AG04450 (cell line): ENCODE data around the gene PLCL1. TPM values are rescaled to one million over a fixed set of nuclear protein-coding genes. Genes with fewer than 3 reads are reported as not detected.

Experiments used
- CTCF ChIA-PET: fragments of 300-600, 350-600 bp; formaldehyde crosslinking; extraction: SDS; loops from one replicate; lab custom pipeline; 2022; ENCODE audit warnings: antibody characterized with exemption, inconsistent platforms; lab: Charles Lee
- POLR2A ChIA-PET: fragments of 350-600 bp; formaldehyde crosslinking; extraction: SDS; loops from one replicate; lab custom pipeline; 2021; ENCODE audit warnings: antibody characterized with exemption, inconsistent platforms; lab: Yijun Ruan, JAX
- DNase-seq: peaks from one replicate; pipeline ENCODE4 v3.0.0-alpha.2; 2011; ENCODE audit warnings: low read depth, low spot score
- H3K27ac ChIP-seq: one replicate; pipeline ENCODE4 v1.5.1; 2012; ENCODE audit warnings: low read depth, low read length, control low read depth
- H3K27me3 ChIP-seq: one replicate; pipeline ENCODE4 v1.6.0; 2012; ENCODE audit warnings: low read length; ENCODE audit not compliant: control insufficient read depth, insufficient read depth
- H3K4me3 ChIP-seq: 2 replicates; pipeline ENCODE4 v1.5.1; 2011; ENCODE audit warnings: mild to moderate bottlenecking, low read depth, low read length, control low read depth
- H3K9me3 ChIP-seq: 2 replicates; pipeline ENCODE4 v1.5.1; 2012; ENCODE audit warnings: low read length; ENCODE audit not compliant: control insufficient read depth, insufficient read depth
- polyA plus RNA-seq: library from polyadenylated mRNA; depleted of rRNA; stranded (reverse); fragments of >200 nt; gene quantifications from 2 replicates; pipeline ENCODE4 v1.2.3, GENCODE V29; 2011
- TF ChIP-seq, protein P1 (sequence below): IDR thresholded peaks from 2 replicates; pipeline ENCODE4 v1.5.1; 2011; ENCODE audit warnings: low read depth, low read length, control low read depth, inconsistent platforms

PLCL1 gene
- polyA plus RNA-seq, 1 experiment, result 0.43 TPM

DNA sequence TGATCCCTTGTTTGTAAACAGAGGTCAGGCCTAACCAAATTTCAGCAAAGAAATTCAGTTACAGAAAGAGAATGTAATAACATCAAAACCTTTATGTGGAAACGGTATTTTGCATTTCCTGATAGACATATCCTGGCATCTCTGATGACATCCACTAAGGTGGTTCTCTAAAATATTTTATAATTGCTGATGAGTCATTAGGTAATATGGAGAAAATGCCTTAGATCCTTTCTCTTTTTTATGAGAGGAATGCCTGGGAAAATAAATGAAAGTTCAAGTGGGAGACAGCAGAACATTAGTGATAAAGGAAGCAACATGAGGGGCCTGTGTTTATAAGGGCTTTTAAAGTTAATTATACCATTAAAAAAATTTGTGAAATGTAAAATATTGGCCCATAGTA is 72.6 kb downstream of the PLCL1 start:
- ChIA-PET POLR2A (no interaction called here), CTCF (no interaction called here)
- H3K4me3 ChIP-seq, result no peak overlapping the region
- no peaks in the 10 kb centered on the region for H3K9me3 ChIP-seq
- no peak overlapping the region for H3K27ac ChIP-seq
- no peaks in the 10 kb centered on the region for H3K27me3 ChIP-seq
- TF ChIP-seq, protein P1, sequence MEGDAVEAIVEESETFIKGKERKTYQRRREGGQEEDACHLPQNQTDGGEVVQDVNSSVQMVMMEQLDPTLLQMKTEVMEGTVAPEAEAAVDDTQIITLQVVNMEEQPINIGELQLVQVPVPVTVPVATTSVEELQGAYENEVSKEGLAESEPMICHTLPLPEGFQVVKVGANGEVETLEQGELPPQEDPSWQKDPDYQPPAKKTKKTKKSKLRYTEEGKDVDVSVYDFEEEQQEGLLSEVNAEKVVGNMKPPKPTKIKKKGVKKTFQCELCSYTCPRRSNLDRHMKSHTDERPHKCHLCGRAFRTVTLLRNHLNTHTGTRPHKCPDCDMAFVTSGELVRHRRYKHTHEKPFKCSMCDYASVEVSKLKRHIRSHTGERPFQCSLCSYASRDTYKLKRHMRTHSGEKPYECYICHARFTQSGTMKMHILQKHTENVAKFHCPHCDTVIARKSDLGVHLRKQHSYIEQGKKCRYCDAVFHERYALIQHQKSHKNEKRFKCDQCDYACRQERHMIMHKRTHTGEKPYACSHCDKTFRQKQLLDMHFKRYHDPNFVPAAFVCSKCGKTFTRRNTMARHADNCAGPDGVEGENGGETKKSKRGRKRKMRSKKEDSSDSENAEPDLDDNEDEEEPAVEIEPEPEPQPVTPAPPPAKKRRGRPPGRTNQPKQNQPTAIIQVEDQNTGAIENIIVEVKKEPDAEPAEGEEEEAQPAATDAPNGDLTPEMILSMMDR, result no peak
- no peak for DNase-seq

DNA sequence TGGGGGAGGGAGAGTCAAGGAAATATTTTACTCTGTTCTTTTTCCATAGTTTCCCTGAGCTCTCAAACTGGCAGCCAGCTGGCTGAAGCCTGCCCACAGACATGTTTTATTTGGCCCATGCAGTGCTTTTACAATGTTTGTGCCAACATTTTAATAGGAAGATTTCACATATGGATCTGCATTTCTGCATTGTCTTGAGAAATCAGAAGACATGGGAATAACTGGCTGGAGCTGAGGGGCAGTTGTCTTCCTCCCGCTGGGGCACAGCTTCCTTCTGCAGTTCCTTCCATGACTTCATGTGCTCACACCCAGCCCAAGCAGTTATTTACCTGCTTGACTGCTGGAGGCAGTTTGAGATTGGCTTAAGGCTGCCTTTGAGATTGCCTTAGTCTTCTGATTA is 74.4 kb downstream of the PLCL1 start:
- H3K27ac ChIP-seq, result no peak overlapping the region
- no peak for DNase-seq

DNA sequence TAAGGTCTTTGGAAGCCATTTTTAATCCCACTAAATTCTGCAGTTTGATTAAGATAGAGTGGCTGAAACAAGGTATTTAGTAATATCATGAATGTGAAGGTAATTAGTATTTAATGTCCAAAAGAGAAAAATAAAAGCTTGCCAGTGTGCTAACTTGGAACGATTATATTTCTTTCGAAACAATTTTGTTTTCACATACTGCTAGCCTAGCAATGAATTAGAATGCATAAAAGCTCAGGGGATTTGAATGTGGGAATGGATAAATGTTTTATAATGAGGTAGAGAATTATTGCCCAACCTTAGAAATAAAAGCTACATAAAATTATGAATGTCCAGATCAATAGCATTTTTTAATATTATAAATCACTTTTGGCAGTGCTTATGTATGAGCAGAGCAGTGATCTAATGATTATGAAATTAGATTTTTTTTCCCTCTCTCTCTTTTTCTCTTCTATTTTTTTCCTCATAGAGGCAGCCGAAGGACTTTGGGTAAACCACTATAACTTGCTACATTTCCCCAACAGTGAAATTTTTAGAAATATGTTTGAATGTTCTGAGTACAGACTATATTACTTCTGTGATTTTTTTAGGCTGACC is 75.5 kb downstream of the PLCL1 start:
- Histone ChIP-seq H3K27me3 (no peaks in the 10 kb centered on the region), H3K9me3 (no peaks in the 10 kb centered on the region), H3K27ac (no peak overlapping the region), H3K4me3 (no peak overlapping the region)
- DNase-seq, result no peak
- CTCF ChIA-PET, result no interaction called here
- TF ChIP-seq, protein P1, result no peak
- POLR2A ChIA-PET, result no interaction called here

More for the DNA sequence above, 74.4 kb downstream of the PLCL1 start:
- Histone ChIP-seq H3K4me3 (no peak overlapping the region), H3K27me3 (no peaks in the 10 kb centered on the region), H3K9me3 (no peaks in the 10 kb centered on the region)
- ChIA-PET POLR2A (no interaction called here), CTCF (no interaction called here)
- TF ChIP-seq, protein P1, result no peak

DNA sequence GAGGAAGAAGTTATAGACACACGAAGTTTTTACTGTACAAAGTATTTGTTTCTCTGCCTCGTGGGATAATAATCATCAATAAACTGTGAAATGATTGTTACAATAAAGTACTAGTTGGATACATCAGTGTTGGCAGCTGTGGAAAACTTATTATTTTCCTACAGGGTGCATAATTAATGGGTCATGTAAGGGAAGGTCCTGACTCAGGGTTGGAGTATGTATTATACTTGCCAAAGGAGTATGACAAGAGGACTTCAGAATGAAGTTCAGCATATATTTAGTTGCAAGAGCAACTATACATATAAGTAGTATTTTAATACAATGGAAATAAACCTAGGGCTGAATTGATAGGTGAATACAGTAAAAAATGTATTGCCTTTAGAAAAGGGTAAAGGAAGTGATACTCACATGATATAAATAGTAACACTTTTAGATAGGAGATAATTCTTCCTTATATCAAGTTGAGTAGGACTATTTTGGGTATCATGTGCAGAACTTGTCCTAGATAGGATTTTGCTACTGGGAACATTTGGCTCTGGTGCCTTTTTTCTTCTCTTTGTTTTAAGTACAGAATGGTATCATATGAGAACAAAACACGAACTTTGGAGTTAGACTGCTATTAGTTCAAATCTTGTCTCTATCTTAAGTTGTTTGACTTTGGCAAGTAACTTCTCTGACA is 79.1 kb downstream of the PLCL1 start:
- no peaks in the 10 kb centered on the region for H3K27me3 ChIP-seq
- no peak overlapping the region for H3K27ac ChIP-seq
- H3K9me3 ChIP-seq, result no peaks in the 10 kb centered on the region
- TF ChIP-seq, protein P1, result no peak
- POLR2A ChIA-PET, result no interaction called here
- DNase-seq, result no peak
- no peak overlapping the region for H3K4me3 ChIP-seq
- CTCF ChIA-PET, result no interaction called here

DNA sequence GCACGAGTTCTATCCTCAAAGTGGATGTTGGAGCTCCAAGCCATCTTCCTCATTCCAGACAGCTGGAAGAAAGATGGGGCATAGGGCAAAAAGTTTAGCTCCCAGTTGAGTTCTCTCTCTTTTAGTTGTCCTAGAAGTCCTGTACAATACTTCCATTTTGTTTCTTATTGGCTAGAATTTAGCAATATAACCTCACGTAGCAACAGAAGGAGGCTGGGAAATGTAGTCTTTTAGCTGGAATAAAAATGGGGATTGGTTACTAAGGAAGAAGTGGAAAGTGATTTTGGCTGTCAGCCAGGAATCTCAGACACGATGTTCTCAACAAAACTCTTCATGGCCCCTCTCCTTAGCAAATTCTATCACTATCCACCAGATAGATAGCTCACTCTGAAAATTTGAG is 79.9 kb downstream of the PLCL1 start:
- ChIA-PET POLR2A (no interaction called here), CTCF (interaction anchor here (1.0 kb wide), 1 partner anchor 18 kb away, joined by 3 read pairs; no protein-coding TSS in a partner anchor)
- DNase-seq, result no peak
- Histone ChIP-seq H3K27me3 (no peaks in the 10 kb centered on the region), H3K27ac (no peak overlapping the region), H3K9me3 (no peaks in the 10 kb centered on the region), H3K4me3 (no peak overlapping the region)
- TF ChIP-seq, protein P1, result no peak
